Hepatocyte (in vitro differentiated cells): Measurements from ENCODE around the gene ZNF17. TPM values are rescaled to one million over a fixed set of nuclear protein-coding genes. Genes with fewer than 3 reads are reported as not detected.
A peak's percentile ranks its signal among the peaks of the same experiment; 100 is the strongest.

ENCODE experiments used
- DNase-seq: peaks from one replicate; pipeline ENCODE4 v3.0.0-alpha.2; 2016; ENCODE audit warnings: low spot score
- H2AFZ ChIP-seq: fragments of 200-600 bp; sonication (generic); 2 replicates; pipeline ENCODE4 v1.6.0; 2016; ENCODE audit warnings: antibody characterized with exemption, mild to moderate bottlenecking
- H3K27ac ChIP-seq: fragments of 200-600 bp; sonication (generic); 2 replicates; pipeline ENCODE4 v1.5.1; 2016; ENCODE audit warnings: mild to moderate bottlenecking
- H3K27me3 ChIP-seq: fragments of 200-600 bp; sonication (generic); 2 replicates; pipeline ENCODE4 v1.6.1; 2016
- H3K36me3 ChIP-seq: fragments of 200-600 bp; sonication (generic); replicated peaks from 2 replicates; pipeline ENCODE4 v1.5.1; 2016; ENCODE audit warnings: low read depth; ENCODE audit not compliant: insufficient read depth
- H3K4me1 ChIP-seq: fragments of 200-600 bp; sonication (generic); 2 replicates; pipeline ENCODE4 v1.5.1; 2016; ENCODE audit warnings: mild to moderate bottlenecking, moderate library complexity; ENCODE audit not compliant: insufficient read depth
- H3K4me2 ChIP-seq: fragments of 200-600 bp; sonication (generic); 2 replicates; pipeline ENCODE4 v1.6.0; 2016
- H3K4me3 ChIP-seq: fragments of 200-600 bp; sonication (generic); 2 replicates; pipeline ENCODE4 v1.5.1; 2016; ENCODE audit warnings: mild to moderate bottlenecking
- H3K79me2 ChIP-seq: fragments of 200-600 bp; sonication (generic); 2 replicates; pipeline ENCODE4 v1.6.0; 2017; ENCODE audit warnings: mild to moderate bottlenecking
- H3K9me2 ChIP-seq: fragments of 200-600 bp; sonication (generic); replicated peaks from 2 replicates; pipeline ENCODE4 v1.6.0; 2017; ENCODE audit warnings: mild to moderate bottlenecking; ENCODE audit not compliant: insufficient read depth
- H3K9me3 ChIP-seq: fragments of 200-600 bp; sonication (generic); 2 replicates; pipeline ENCODE4 v1.5.1; 2016; ENCODE audit warnings: low read depth, mild to moderate bottlenecking
- H4K20me1 ChIP-seq: fragments of 200-600 bp; sonication (generic); 2 replicates; pipeline ENCODE4 v1.6.0; 2016; ENCODE audit warnings: mild to moderate bottlenecking; ENCODE audit not compliant: insufficient read depth, poor library complexity, severe bottlenecking
- CTCF ChIP-seq: fragments of 200-600 bp; sonication (generic); IDR thresholded peaks from 2 replicates; pipeline ENCODE4 v1.5.1; 2016; ENCODE audit warnings: antibody characterized with exemption, mild to moderate bottlenecking; ENCODE audit not compliant: poor library complexity
- EZH2 ChIP-seq: fragments of 200-600 bp; sonication (generic); IDR thresholded peaks from 2 replicates; pipeline ENCODE4 v1.6.1; 2016; ENCODE audit warnings: antibody characterized with exemption, mild to moderate bottlenecking, borderline replicate concordance
- EZH2phosphoT487 ChIP-seq: fragments of 200-600 bp; sonication (generic); IDR thresholded peaks from one replicate; pipeline ENCODE4 v1.6.1; 2018; ENCODE audit warnings: antibody characterized with exemption, mild to moderate bottlenecking, low read depth, moderate library complexity; ENCODE audit not compliant: unreplicated experiment, severe bottlenecking
- WGBS: methylation state at CpG from one replicate; pipeline ENCODE4 v1.1.6; 2016; ENCODE audit warnings: low lambda C conversion rate; ENCODE audit errors: missing lambda C conversion rate; 5-methylcytosine and 5-hydroxymethylcytosine counted together
- polyA plus RNA-seq: library from polyadenylated mRNA; unstranded; fragments of >200 nt; fragmentation: Nextera tagmentation; extraction: Ambion mirVana; gene quantifications from 2 replicates; pipeline ENCODE4 v1.2.1, GENCODE V29; 2016
- total RNA-seq: library from RNA; depleted of rRNA; stranded (reverse); fragments of >200 nt; gene quantifications from 2 replicates; pipeline ENCODE4 v1.2.3, GENCODE V29; 2014

Gene ZNF17
- total RNA-seq (6.9 and 7.2 TPM in 2 replicates), polyA plus RNA-seq (1.4 and 2.3 TPM in 2 replicates)

- Histone ChIP-seq H3K27ac (peak within 1 kb of the TSS; percentile 3), H3K4me2 (peak within 1 kb of the TSS; percentile 97), H3K4me1 (peaks cover 5% of the 10 kb centered on the region), H3K36me3 (no peaks in the 10 kb centered on the region), H3K79me2 (peaks cover 31% of the 10 kb centered on the region), H2AFZ (peak within 1 kb of the TSS; percentile 55), H3K9me3 (no peaks in the 10 kb centered on the region), H3K4me3 (peak within 1 kb of the TSS; percentile 50), H3K9me2 (no peaks in the 10 kb centered on the region), H4K20me1 (no peaks in the 10 kb centered on the region), H3K27me3 (no peaks in the 10 kb centered on the region)
- 1% methylated on average over 55 of the region's 55 CpGs for WGBS
- TF ChIP-seq CTCF (no peak), EZH2 (no peak), EZH2phosphoT487 (no peak)
- DNase-seq, result peak; percentile 97
These were observed at the start of gene ZNF17 for GRCh38 chr19:57410877-57411671. TSS of gene ZNF17 (plus strand) at chr19:57411161. CDS start at chr19:57413616, 2,455 bp downstream.

- Histone ChIP-seq H3K27me3 (no peaks in the 10 kb centered on the region), H3K79me2 (peaks cover 27% of the 10 kb centered on the region), H3K4me1 (peaks cover 9% of the 10 kb centered on the region), H3K9me3 (no peaks in the 10 kb centered on the region), H3K4me2 (peak overlapping the region; percentile 76), H3K4me3 (peak overlapping the region; percentile 18), H3K36me3 (no peaks in the 10 kb centered on the region), H2AFZ (peak overlapping the region; percentile 87), H3K27ac (peak overlapping the region; percentile 88), H4K20me1 (no peaks in the 10 kb centered on the region), H3K9me2 (no peaks in the 10 kb centered on the region)
- TF ChIP-seq EZH2phosphoT487 (no peak), CTCF (no peak), EZH2 (no peak)
- WGBS, result 84% methylated on average over 2 of the region's 2 CpGs
- no peak for DNase-seq
These were observed 48.5 kb upstream of the ZNF17 start for GRCh38 chr19:57362419-57362818.

GRCh38 chr19:57362997-57363687 lies 47.8 kb upstream of the ZNF17 start, which contains the start of the genes TRAPPC2B and ZNF547:
TSS of gene TRAPPC2B (plus strand) at chr19:57363551. CDS start at chr19:57364834, 1,283 bp downstream.
TSS of gene ZNF547 (plus strand) at chr19:57363551. CDS start at chr19:57368556, 5,005 bp downstream.
- no peaks in the 10 kb centered on the region for H3K9me2 ChIP-seq
- TF ChIP-seq CTCF (no peak), EZH2 (no peak), EZH2phosphoT487 (no peak)
- peak within 1 kb of the TSS; percentile 57 for H3K4me3 ChIP-seq
- H3K4me1 ChIP-seq, result peaks cover 9% of the 10 kb centered on the region
- H3K27me3 ChIP-seq, result no peaks in the 10 kb centered on the region
- WGBS, result 2% methylated on average over 42 of the region's 47 CpGs
- peak within 1 kb of the TSS; percentile 81 for H3K4me2 ChIP-seq
- H3K79me2 ChIP-seq, result peaks cover 27% of the 10 kb centered on the region
- H3K27ac ChIP-seq, result peak within 1 kb of the TSS; percentile 91
- DNase-seq, result peak; percentile 99
- peak within 1 kb of the TSS; percentile 87 for H2AFZ ChIP-seq
- H3K36me3 ChIP-seq, result no peaks in the 10 kb centered on the region
- H3K9me3 ChIP-seq, result no peaks in the 10 kb centered on the region
- no peaks in the 10 kb centered on the region for H4K20me1 ChIP-seq
